HL-60 (cell line): ENCODE measurements around the gene HPN.
"Not testable (repeated sequence)": the region's sequence is repeated elsewhere in the genome, so short reads cannot be mapped to it uniquely, and the experiment has no call there.

Source experiments
- DNase-seq, 2 experiments: peaks; one replicate each; pipeline ENCODE4 v3.0.0-alpha.2; 2010 to 2020; ENCODE audit warnings: low read depth in 1 of 2, low spot score in 1 of 2
- H3K27ac ChIP-seq: fragments of 250-450 bp; sonication (Bioruptor Pico); replicated peaks from 2 replicates; pipeline ENCODE4 v1.5.1; 2020; ENCODE audit warnings: mild to moderate bottlenecking, moderate library complexity
- H3K27me3 ChIP-seq: fragments of 250-450 bp; sonication (Bioruptor Pico); 2 replicates; pipeline ENCODE4 v1.5.1; 2021; ENCODE audit warnings: mild to moderate bottlenecking, moderate library complexity; ENCODE audit not compliant: insufficient read depth, poor library complexity, severe bottlenecking
- H3K4me3 ChIP-seq: replicated peaks from 2 replicates; pipeline ENCODE4 v1.5.1; 2011; ENCODE audit warnings: mild to moderate bottlenecking, control low read depth, low read length; ENCODE audit not compliant: insufficient read depth
- GABPA ChIP-seq: IDR thresholded peaks from 2 replicates; pipeline ENCODE4 v1.6.1; 2012; ENCODE audit warnings: low read depth
- POLR2AphosphoS5 ChIP-seq: IDR thresholded peaks from 2 replicates; pipeline ENCODE4 v1.6.1; 2012; ENCODE audit warnings: low read depth
- SPI1 ChIP-seq: IDR thresholded peaks from 2 replicates; pipeline ENCODE4 v1.6.1; 2012; ENCODE audit warnings: low read depth, mild to moderate bottlenecking, borderline replicate concordance
- TF ChIP-seq, protein P1 (sequence below): IDR thresholded peaks from one replicate; pipeline ENCODE4 v1.5.1; 2011; ENCODE audit warnings: low read length, control low read depth, inconsistent platforms; ENCODE audit not compliant: insufficient read depth
- TF ChIP-seq, protein P2 (sequence below): IDR thresholded peaks from 2 replicates; pipeline ENCODE4 v1.6.1; 2012; ENCODE audit warnings: low read depth; ENCODE audit not compliant: insufficient replicate concordance

Gene HPN

DNA sequence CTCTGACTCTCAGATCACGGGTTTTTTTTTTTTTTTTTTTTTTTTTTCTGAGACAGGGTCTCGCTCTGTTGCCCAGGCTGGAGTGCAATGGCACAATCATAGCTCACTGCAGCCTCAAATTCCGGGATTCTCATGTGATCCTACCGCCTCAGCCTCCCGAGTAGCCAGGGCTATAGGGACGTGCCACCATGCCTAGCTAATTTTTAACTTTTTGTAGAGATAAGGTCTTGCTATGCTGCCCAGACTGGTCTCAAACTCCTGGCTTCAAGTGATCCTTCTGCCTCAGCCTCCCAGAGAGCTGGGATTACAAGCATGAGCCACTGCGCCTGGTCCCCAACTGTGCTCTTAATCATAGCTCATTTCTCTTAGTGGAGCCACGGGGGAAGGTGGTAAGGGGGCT is 46.0 kb upstream of the HPN start:
- TF ChIP-seq, protein P1, sequence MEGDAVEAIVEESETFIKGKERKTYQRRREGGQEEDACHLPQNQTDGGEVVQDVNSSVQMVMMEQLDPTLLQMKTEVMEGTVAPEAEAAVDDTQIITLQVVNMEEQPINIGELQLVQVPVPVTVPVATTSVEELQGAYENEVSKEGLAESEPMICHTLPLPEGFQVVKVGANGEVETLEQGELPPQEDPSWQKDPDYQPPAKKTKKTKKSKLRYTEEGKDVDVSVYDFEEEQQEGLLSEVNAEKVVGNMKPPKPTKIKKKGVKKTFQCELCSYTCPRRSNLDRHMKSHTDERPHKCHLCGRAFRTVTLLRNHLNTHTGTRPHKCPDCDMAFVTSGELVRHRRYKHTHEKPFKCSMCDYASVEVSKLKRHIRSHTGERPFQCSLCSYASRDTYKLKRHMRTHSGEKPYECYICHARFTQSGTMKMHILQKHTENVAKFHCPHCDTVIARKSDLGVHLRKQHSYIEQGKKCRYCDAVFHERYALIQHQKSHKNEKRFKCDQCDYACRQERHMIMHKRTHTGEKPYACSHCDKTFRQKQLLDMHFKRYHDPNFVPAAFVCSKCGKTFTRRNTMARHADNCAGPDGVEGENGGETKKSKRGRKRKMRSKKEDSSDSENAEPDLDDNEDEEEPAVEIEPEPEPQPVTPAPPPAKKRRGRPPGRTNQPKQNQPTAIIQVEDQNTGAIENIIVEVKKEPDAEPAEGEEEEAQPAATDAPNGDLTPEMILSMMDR: no peak
- TF ChIP-seq GABPA: no peak
- TF ChIP-seq POLR2AphosphoS5: no peak
- TF ChIP-seq, protein P2, sequence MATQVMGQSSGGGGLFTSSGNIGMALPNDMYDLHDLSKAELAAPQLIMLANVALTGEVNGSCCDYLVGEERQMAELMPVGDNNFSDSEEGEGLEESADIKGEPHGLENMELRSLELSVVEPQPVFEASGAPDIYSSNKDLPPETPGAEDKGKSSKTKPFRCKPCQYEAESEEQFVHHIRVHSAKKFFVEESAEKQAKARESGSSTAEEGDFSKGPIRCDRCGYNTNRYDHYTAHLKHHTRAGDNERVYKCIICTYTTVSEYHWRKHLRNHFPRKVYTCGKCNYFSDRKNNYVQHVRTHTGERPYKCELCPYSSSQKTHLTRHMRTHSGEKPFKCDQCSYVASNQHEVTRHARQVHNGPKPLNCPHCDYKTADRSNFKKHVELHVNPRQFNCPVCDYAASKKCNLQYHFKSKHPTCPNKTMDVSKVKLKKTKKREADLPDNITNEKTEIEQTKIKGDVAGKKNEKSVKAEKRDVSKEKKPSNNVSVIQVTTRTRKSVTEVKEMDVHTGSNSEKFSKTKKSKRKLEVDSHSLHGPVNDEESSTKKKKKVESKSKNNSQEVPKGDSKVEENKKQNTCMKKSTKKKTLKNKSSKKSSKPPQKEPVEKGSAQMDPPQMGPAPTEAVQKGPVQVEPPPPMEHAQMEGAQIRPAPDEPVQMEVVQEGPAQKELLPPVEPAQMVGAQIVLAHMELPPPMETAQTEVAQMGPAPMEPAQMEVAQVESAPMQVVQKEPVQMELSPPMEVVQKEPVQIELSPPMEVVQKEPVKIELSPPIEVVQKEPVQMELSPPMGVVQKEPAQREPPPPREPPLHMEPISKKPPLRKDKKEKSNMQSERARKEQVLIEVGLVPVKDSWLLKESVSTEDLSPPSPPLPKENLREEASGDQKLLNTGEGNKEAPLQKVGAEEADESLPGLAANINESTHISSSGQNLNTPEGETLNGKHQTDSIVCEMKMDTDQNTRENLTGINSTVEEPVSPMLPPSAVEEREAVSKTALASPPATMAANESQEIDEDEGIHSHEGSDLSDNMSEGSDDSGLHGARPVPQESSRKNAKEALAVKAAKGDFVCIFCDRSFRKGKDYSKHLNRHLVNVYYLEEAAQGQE: no peak
- TF ChIP-seq SPI1: no peak
- Histone ChIP-seq H3K27ac (no peak overlapping the region), H3K27me3 (no peaks in the 10 kb centered on the region), H3K4me3 (no peak overlapping the region)
- no peak for DNase-seq

DNA sequence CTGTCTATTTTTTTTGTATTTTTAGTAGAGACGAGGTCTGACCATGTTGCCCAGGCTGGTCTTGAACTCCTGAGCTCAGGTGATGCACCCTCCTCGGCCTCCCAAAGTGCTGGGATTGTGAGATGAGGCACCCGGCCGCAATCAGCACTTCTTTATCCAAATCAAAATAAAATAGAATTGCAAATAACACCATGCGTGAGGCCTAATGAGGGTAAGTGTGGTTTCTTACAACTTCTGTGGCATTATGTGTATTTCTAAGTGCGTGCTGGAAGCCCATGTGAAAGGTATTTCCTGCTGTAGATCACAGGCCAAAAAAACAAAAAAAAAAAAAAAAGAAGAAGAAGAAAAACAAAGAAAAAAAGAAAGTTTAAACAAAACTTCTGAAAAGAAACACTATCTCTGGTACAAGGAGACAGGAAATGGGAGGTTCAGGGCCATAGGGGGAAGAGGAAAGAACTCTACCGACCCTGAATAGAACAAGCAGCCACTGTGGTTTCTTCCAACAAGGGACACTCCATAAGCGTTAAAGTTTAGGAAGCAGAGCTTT is 44.4 kb upstream of the HPN start:
- no peak for DNase-seq
- no peak for TF ChIP-seq POLR2AphosphoS5
- no peak for TF ChIP-seq GABPA
- no peak for TF ChIP-seq SPI1
- TF ChIP-seq, protein P1: no peak
- TF ChIP-seq, protein P2: no peak
- H3K27ac ChIP-seq: no peak overlapping the region
- no peak overlapping the region for H3K4me3 ChIP-seq
- no peaks in the 10 kb centered on the region for H3K27me3 ChIP-seq

DNA sequence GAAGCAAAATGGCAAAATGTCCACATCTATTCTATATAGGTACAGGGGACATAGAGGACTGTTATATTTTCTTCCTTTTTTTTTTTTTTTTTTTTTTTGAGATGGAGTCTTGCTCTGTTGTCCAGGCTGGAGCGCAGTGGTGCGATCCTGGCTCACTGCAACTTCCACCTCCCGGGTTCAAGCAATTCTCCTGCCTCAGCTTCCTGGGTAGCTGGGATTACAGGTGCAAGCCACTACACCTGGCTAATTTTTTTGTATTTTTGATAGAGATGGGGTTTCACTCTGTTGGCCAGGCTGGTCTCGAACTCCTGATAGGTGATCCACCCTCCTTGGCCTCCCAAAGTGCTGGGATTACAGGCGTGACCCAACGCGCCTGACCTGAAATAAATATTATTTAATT is 43.3 kb upstream of the HPN start:
- not testable (repeated sequence) for DNase-seq, H3K27ac ChIP-seq, H3K4me3 ChIP-seq, H3K27me3 ChIP-seq

DNA sequence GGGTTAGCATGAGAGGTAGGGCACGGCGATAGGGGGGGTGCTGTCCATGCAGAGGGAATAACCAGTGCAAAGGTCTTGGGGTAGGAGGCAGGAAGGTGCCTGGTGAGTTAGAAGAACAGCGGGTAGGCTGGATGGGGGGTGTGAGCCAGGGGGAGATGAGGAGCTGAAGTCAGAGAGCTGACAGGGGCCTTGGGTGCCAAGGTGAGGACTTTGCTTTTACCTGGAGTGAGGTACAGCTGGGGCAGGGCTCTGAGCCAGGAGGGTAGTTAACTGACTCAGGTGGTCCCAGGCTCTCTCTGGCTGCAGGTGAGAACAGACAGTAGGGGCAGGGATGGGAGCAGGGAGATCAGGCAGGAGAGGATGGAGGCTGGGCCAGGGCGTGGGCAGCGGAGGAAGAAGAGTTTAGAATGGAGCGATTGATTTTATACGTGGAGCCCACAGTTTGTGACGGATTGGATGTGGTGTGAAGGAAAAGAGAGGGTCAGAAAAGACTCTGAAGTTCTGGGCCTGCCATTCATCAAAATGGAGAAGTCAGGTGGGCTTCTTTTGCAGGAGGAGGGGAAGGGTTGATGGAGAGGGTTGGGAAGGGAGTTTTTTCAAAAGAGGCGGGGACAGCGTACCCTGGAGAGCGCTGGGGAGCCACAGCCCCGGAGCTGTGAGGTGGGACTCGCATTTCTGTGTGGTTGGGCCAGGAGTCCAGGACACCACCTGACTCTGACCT is 42.6 kb upstream of the HPN start:
- peak overlapping the region; percentile 88; the same call in 1 of the 2 replicates for H3K4me3 ChIP-seq
- no peaks in the 10 kb centered on the region for H3K27me3 ChIP-seq
- peak overlapping the region; percentile 86; the same call in 1 of the 2 replicates for H3K27ac ChIP-seq
- no peak for DNase-seq
- TF ChIP-seq, protein P1: no peak
- TF ChIP-seq SPI1 (no peak), GABPA (no peak), POLR2AphosphoS5 (no peak)
- TF ChIP-seq, protein P2: no peak
